T-helper 1 cell treated with Interleukin-12 subunit alpha and Interleukin-12 subunit beta and Interleukin-4 antibody, amounts not matched to agents 30 μg/mL and 1 μg/mL, for 36 hours (primary cell): ENCODE data around the gene FMN1.

ENCODE experiments used
- H3K27ac Mint-ChIP-seq: one replicate; pipeline ENCODE4 v1.8.0; 2021; ENCODE audit warnings: mild to moderate bottlenecking, mixed read lengths
- H3K27me3 Mint-ChIP-seq: one replicate; pipeline ENCODE4 v1.8.0; 2021; ENCODE audit warnings: low read depth, mixed read lengths
- H3K36me3 Mint-ChIP-seq: one replicate; pipeline ENCODE4 v1.8.0; 2021; ENCODE audit warnings: low read depth, mixed read lengths
- H3K4me1 Mint-ChIP-seq: one replicate; pipeline ENCODE4 v1.8.0; 2021; ENCODE audit warnings: low read depth, mixed read lengths
- H3K4me3 Mint-ChIP-seq: one replicate; pipeline ENCODE4 v1.8.0; 2021; ENCODE audit warnings: mild to moderate bottlenecking, moderate library complexity, mixed read lengths
- H3K9me3 Mint-ChIP-seq: one replicate; pipeline ENCODE4 v1.8.0; 2021; ENCODE audit warnings: mixed read lengths

FMN1 gene

GRCh38 chr15:32767236-32767635 lies 427.3 kb downstream of the FMN1 start:
- Mint-ChIP-seq H3K4me3 (no peak overlapping the region), H3K4me1 (no peaks in the 10 kb centered on the region), H3K36me3 (no peaks in the 10 kb centered on the region), H3K27me3 (peaks cover 8% of the 10 kb centered on the region), H3K9me3 (no peaks in the 10 kb centered on the region), H3K27ac (no peak overlapping the region)

- H3K9me3 Mint-ChIP-seq, result no peaks in the 10 kb centered on the region
- H3K4me1 Mint-ChIP-seq, result no peaks in the 10 kb centered on the region
- no peak overlapping the region for H3K27ac Mint-ChIP-seq
- no peaks in the 10 kb centered on the region for H3K36me3 Mint-ChIP-seq
- H3K27me3 Mint-ChIP-seq, result peaks cover 8% of the 10 kb centered on the region
- no peak overlapping the region for H3K4me3 Mint-ChIP-seq
Measured at GRCh38 chr15:32766101-32766500, 428.4 kb downstream of the FMN1 start.

- H3K36me3 Mint-ChIP-seq, result no peaks in the 10 kb centered on the region
- no peak overlapping the region for H3K27ac Mint-ChIP-seq
- H3K27me3 Mint-ChIP-seq, result peaks cover 11% of the 10 kb centered on the region
- no peak overlapping the region for H3K4me3 Mint-ChIP-seq
- no peaks in the 10 kb centered on the region for H3K4me1 Mint-ChIP-seq
- H3K9me3 Mint-ChIP-seq, result no peaks in the 10 kb centered on the region
Measured at GRCh38 chr15:32765236-32765635, 429.3 kb downstream of the FMN1 start.

GRCh38 chr15:32763295-32763694 lies 431.2 kb downstream of the FMN1 start:
- Mint-ChIP-seq H3K4me3 (no peak overlapping the region), H3K27me3 (peaks cover 11% of the 10 kb centered on the region), H3K9me3 (no peaks in the 10 kb centered on the region), H3K36me3 (no peaks in the 10 kb centered on the region), H3K4me1 (no peaks in the 10 kb centered on the region), H3K27ac (no peak overlapping the region)

GRCh38 chr15:32757426-32757825 lies 437.1 kb downstream of the FMN1 start:
- no peak overlapping the region for H3K27ac Mint-ChIP-seq
- H3K4me3 Mint-ChIP-seq, result no peak overlapping the region
- no peaks in the 10 kb centered on the region for H3K36me3 Mint-ChIP-seq
- H3K4me1 Mint-ChIP-seq, result no peaks in the 10 kb centered on the region
- peaks cover 12% of the 10 kb centered on the region for H3K27me3 Mint-ChIP-seq
- no peaks in the 10 kb centered on the region for H3K9me3 Mint-ChIP-seq

- Mint-ChIP-seq H3K36me3 (no peaks in the 10 kb centered on the region), H3K4me3 (no peak overlapping the region), H3K27ac (no peak overlapping the region), H3K4me1 (no peaks in the 10 kb centered on the region), H3K9me3 (no peaks in the 10 kb centered on the region), H3K27me3 (peaks cover 9% of the 10 kb centered on the region)
Measured at GRCh38 chr15:32750979-32751378, 443.5 kb downstream of the FMN1 start.

GRCh38 chr15:32747921-32748342 lies 446.6 kb downstream of the FMN1 start:
- peaks cover 10% of the 10 kb centered on the region for H3K27me3 Mint-ChIP-seq
- no peak overlapping the region for H3K27ac Mint-ChIP-seq
- H3K4me3 Mint-ChIP-seq, result no peak overlapping the region
- no peaks in the 10 kb centered on the region for H3K36me3 Mint-ChIP-seq
- no peaks in the 10 kb centered on the region for H3K4me1 Mint-ChIP-seq
- H3K9me3 Mint-ChIP-seq, result no peaks in the 10 kb centered on the region

GRCh38 chr15:32746116-32746857 lies 448.2 kb downstream of the FMN1 start:
- no peaks in the 10 kb centered on the region for H3K4me1 Mint-ChIP-seq
- H3K4me3 Mint-ChIP-seq, result no peak overlapping the region
- H3K9me3 Mint-ChIP-seq, result no peaks in the 10 kb centered on the region
- peaks cover 21% of the 10 kb centered on the region for H3K27me3 Mint-ChIP-seq
- H3K36me3 Mint-ChIP-seq, result no peaks in the 10 kb centered on the region
- no peak overlapping the region for H3K27ac Mint-ChIP-seq

GRCh38 chr15:32743411-32744140 lies 450.9 kb downstream of the FMN1 start:
- Mint-ChIP-seq H3K4me1 (no peaks in the 10 kb centered on the region), H3K27me3 (peaks cover 35% of the 10 kb centered on the region), H3K9me3 (no peaks in the 10 kb centered on the region), H3K36me3 (no peaks in the 10 kb centered on the region), H3K27ac (no peak overlapping the region), H3K4me3 (no peak overlapping the region)

GRCh38 chr15:32739522-32740063 lies 454.9 kb downstream of the FMN1 start:
- H3K36me3 Mint-ChIP-seq, result no peaks in the 10 kb centered on the region
- no peak overlapping the region for H3K4me3 Mint-ChIP-seq
- H3K4me1 Mint-ChIP-seq, result no peaks in the 10 kb centered on the region
- H3K27ac Mint-ChIP-seq, result no peak overlapping the region
- H3K9me3 Mint-ChIP-seq, result no peaks in the 10 kb centered on the region
- peaks cover 32% of the 10 kb centered on the region for H3K27me3 Mint-ChIP-seq

GRCh38 chr15:32738666-32739065 lies 455.8 kb downstream of the FMN1 start:
- H3K27me3 Mint-ChIP-seq, result peaks cover 39% of the 10 kb centered on the region
- no peak overlapping the region for H3K27ac Mint-ChIP-seq
- H3K9me3 Mint-ChIP-seq, result no peaks in the 10 kb centered on the region
- H3K4me3 Mint-ChIP-seq, result no peak overlapping the region
- no peaks in the 10 kb centered on the region for H3K36me3 Mint-ChIP-seq
- H3K4me1 Mint-ChIP-seq, result no peaks in the 10 kb centered on the region

GRCh38 chr15:32737304-32737703 lies 457.2 kb downstream of the FMN1 start:
- H3K27me3 Mint-ChIP-seq, result peaks cover 41% of the 10 kb centered on the region
- no peaks in the 10 kb centered on the region for H3K9me3 Mint-ChIP-seq
- H3K36me3 Mint-ChIP-seq, result no peaks in the 10 kb centered on the region
- H3K4me1 Mint-ChIP-seq, result no peaks in the 10 kb centered on the region
- no peak overlapping the region for H3K27ac Mint-ChIP-seq
- H3K4me3 Mint-ChIP-seq, result no peak overlapping the region

GRCh38 chr15:32736701-32737061 lies 457.8 kb downstream of the FMN1 start:
- Mint-ChIP-seq H3K4me3 (no peak overlapping the region), H3K27me3 (peaks cover 41% of the 10 kb centered on the region), H3K9me3 (no peaks in the 10 kb centered on the region), H3K27ac (no peak overlapping the region), H3K36me3 (no peaks in the 10 kb centered on the region), H3K4me1 (no peaks in the 10 kb centered on the region)

- Mint-ChIP-seq H3K4me3 (no peak overlapping the region), H3K9me3 (no peaks in the 10 kb centered on the region), H3K27ac (no peak overlapping the region), H3K36me3 (no peaks in the 10 kb centered on the region), H3K27me3 (peaks cover 44% of the 10 kb centered on the region), H3K4me1 (no peaks in the 10 kb centered on the region)
Measured at GRCh38 chr15:32735989-32736700, 458.4 kb downstream of the FMN1 start.
